Body of pancreas (tissue), 4 donors: ENCODE results near the gene URM1. TPM values are rescaled to one million over a fixed set of nuclear protein-coding genes. Genes with fewer than 3 reads are reported as not detected.
A peak's percentile ranks its signal among the peaks of the same experiment; 100 is the strongest.

Experiments used
- ATAC-seq: fragments of 150-250 bp; one replicate; pipeline ENCODE4 v1.9.1; 2016
- DNase-seq, 4 donors: peaks; one replicate each; pipeline ENCODE4 v3.0.0-alpha.2; 2019
- H3K27ac ChIP-seq, 4 donors: fragments of 200-600 bp; sonication (generic); 1 replicate in 3 of 4; 2 replicates in 1 of 4; pipeline versions ENCODE4 v1.5.1 to v1.6.1; 2016 to 2019; ENCODE audit warnings: mild to moderate bottlenecking in 1 of 4, mixed read lengths in 1 of 4, moderate library complexity in 1 of 4
- H3K27me3 ChIP-seq, 2 donors: fragments of 200-600 bp; sonication (generic); one replicate each; pipeline ENCODE4 v1.6.0; 2016; ENCODE audit warnings: mild to moderate bottlenecking in 1 of 2
- H3K36me3 ChIP-seq, 2 donors: fragments of 200-600 bp; sonication (generic); replicated peaks in 1 of 2; 2 replicates each; pipeline ENCODE4 v1.5.1; 2016; ENCODE audit warnings: low read depth in 2 of 2; ENCODE audit not compliant: insufficient read depth in 1 of 2
- H3K4me1 ChIP-seq: fragments of 200-600 bp; sonication (generic); one replicate; pipeline ENCODE4 v1.6.0; 2016
- H3K4me3 ChIP-seq, 2 donors: fragments of 200-600 bp; sonication (generic); 1 replicate in 1 of 2; 2 replicates in 1 of 2; pipeline ENCODE4 v1.5.1; 2016 to 2019
- H3K9me3 ChIP-seq, 3 donors: fragments of 200-600 bp; sonication (generic); 1 replicate in 2 of 3; 2 replicates in 1 of 3; pipeline ENCODE4 v1.5.1; 2016
- CTCF ChIP-seq, 7 experiments: fragments of 450-650 bp in 4 of 7; fragments of 200-600 bp in 3 of 7; sonication (generic) in 3 of 7; IDR thresholded peaks; one replicate each; pipeline ENCODE4 v1.5.1; 2016 to 2019; ENCODE audit warnings: antibody characterized with exemption in 7 of 7
- POLR2A ChIP-seq, 3 donors: fragments of 450-650 bp; IDR thresholded peaks; one replicate each; pipeline ENCODE4 v1.6.1; 2016; ENCODE audit warnings: antibody characterized with exemption in 3 of 3, mild to moderate bottlenecking in 2 of 3
- WGBS, 2 donors: methylation state at CpG; one replicate each; pipeline ENCODE4 v1.1.5; 2017; 5-methylcytosine and 5-hydroxymethylcytosine counted together
- intact Hi-C: fragments of 100-400 bp; cut with DNase I; formaldehyde crosslinking; loops from one replicate; pipeline ENCODE4 v1.15.1; 2023
- total RNA-seq, 2 donors: library from RNA; depleted of rRNA; stranded (reverse); fragments of >200 nt; gene quantifications; one replicate each; pipeline ENCODE4 v1.1.0, GENCODE V29; 2016

The URM1 gene
- total RNA-seq, 2 donors from 2014 or later, result 15.6 to 23.4 TPM

GRCh38 chr9:128323791-128324190 is 47.4 kb upstream of the URM1 start:
- Histone ChIP-seq H3K36me3 (peaks cover 0 to 4% of the 10 kb centered on the region in 2 donors), H3K4me3 (peak overlapping the region in 1 of 2 donors; percentile 77), H3K4me1 (peaks cover 24% of the 10 kb centered on the region), H3K27ac (no peak overlapping the region), H3K9me3 (no peaks in the 10 kb centered on the region), H3K27me3 (no peaks in the 10 kb centered on the region)
- DNase-seq (no peak), ATAC-seq (no peak)
- 74 to 84% methylated on average over 12 of the region's 12 CpGs for WGBS, 2 donors
- TF ChIP-seq CTCF (IDR thresholded peaks at IDR 0.05) (no peak), POLR2A (IDR thresholded peaks at IDR 0.05) (no peak)
- intact Hi-C loops, result no loop called here

- intact Hi-C loops, result no loop called here
- no peak overlapping the region for H3K27ac ChIP-seq
- no peaks in the 10 kb centered on the region for H3K9me3 ChIP-seq
- WGBS, 2 donors, result 100% methylated on average over 1 of the region's 1 CpG
- no peak for DNase-seq
- peaks cover 24% of the 10 kb centered on the region for H3K4me1 ChIP-seq
- TF ChIP-seq POLR2A (IDR thresholded peaks at IDR 0.05) (no peak), CTCF (IDR thresholded peaks at IDR 0.05) (no peak)
- ATAC-seq, result no peak
- peaks cover 0 to 4% of the 10 kb centered on the region in 2 donors for H3K36me3 ChIP-seq
- H3K4me3 ChIP-seq, result no peak overlapping the region
- H3K27me3 ChIP-seq, result no peaks in the 10 kb centered on the region
Measured at GRCh38 chr9:128324401-128324800, 46.8 kb upstream of the URM1 start.

- intact Hi-C loops, result no loop called here
- 85 to 90% methylated on average over 13 of the region's 13 CpGs for WGBS, 2 donors
- ATAC-seq (no peak), DNase-seq (no peak)
- no peaks in the 10 kb centered on the region for H3K9me3 ChIP-seq
- peaks cover 0 to 4% of the 10 kb centered on the region in 2 donors for H3K36me3 ChIP-seq
- H3K27me3 ChIP-seq, result no peaks in the 10 kb centered on the region
- TF ChIP-seq POLR2A (IDR thresholded peaks at IDR 0.05) (no peak), CTCF (IDR thresholded peaks at IDR 0.05) (no peak)
- peaks cover 24% of the 10 kb centered on the region for H3K4me1 ChIP-seq
- no peak overlapping the region for H3K27ac ChIP-seq
- H3K4me3 ChIP-seq, result no peak overlapping the region
Measured at GRCh38 chr9:128325629-128326028, 45.5 kb upstream of the URM1 start.

GRCh38 chr9:128333451-128333869 is 37.7 kb upstream of the URM1 start:
- H3K4me3 ChIP-seq, result no peak overlapping the region
- DNase-seq (no peak), ATAC-seq (no peak)
- intact Hi-C loops, result no loop called here
- no peaks in the 10 kb centered on the region for H3K36me3 ChIP-seq
- H3K4me1 ChIP-seq, result no peaks in the 10 kb centered on the region
- H3K27ac ChIP-seq, result no peak overlapping the region
- no peaks in the 10 kb centered on the region for H3K9me3 ChIP-seq
- 0 to 72% methylated on average over 1 to 11 of the region's 11 CpGs for WGBS, 2 donors
- no peaks in the 10 kb centered on the region for H3K27me3 ChIP-seq
- no peak for TF ChIP-seq POLR2A (IDR thresholded peaks at IDR 0.05)
- TF ChIP-seq CTCF (IDR thresholded peaks at IDR 0.05), result no peak

- Histone ChIP-seq H3K27ac (no peak overlapping the region), H3K4me3 (no peak overlapping the region), H3K27me3 (no peaks in the 10 kb centered on the region), H3K9me3 (no peaks in the 10 kb centered on the region), H3K36me3 (no peaks in the 10 kb centered on the region), H3K4me1 (peaks cover 5% of the 10 kb centered on the region)
- no peak for ATAC-seq
- no peak for TF ChIP-seq POLR2A (IDR thresholded peaks at IDR 0.05)
- TF ChIP-seq CTCF (IDR thresholded peaks at IDR 0.05), result no peak
- 84 to 85% methylated on average over 7 of the region's 7 CpGs for WGBS, 2 donors
- intact Hi-C loops, result no loop called here
- no peak for DNase-seq
Measured at GRCh38 chr9:128335161-128335560, 36.0 kb upstream of the URM1 start.
